Measurements from ENCODE around the gene TMEM243. TPM values are rescaled to one million over a fixed set of nuclear protein-coding genes. Genes with fewer than 3 reads are reported as not detected.

TMEM243 gene
- total and polyA plus RNA-seq, 10 of the 15 experiments (the other 5 are each of a cell fraction or from before 2014, with no cell fraction given) = 47.8 to 170 (median 77.9) TPM

- TF ChIP-seq POLR2AphosphoS2 (IDR thresholded peaks at IDR 0.05; ENCODE audit: low read depth, low read length) (0 out of 2 replicates have a peak, but pooled peaks have one; percentile 18), NFYB (IDR thresholded peaks at IDR 0.05; ENCODE audit: insufficient read depth, low read depth, low read length) (no peak), HCFC1 (IDR thresholded peaks at IDR 0.05; ENCODE audit: low read length) (no peak), MXI1 (IDR thresholded peaks at IDR 0.05; ENCODE audit: low read depth, low read length) (no peak), MTA2 (IDR thresholded peaks at IDR 0.05; ENCODE audit: low read depth) (0 out of 2 replicates have a peak, but pooled peaks have one; percentile 25), PML (IDR thresholded peaks at IDR 0.05; ENCODE audit: low read length) (0 out of 2 replicates have a peak, but pooled peaks have one; percentile 2), SKIL (IDR thresholded peaks at IDR 0.05; ENCODE audit: low read depth, poor library complexity, severe bottlenecking) (peak; percentile 51), MLLT1 (IDR thresholded peaks at IDR 0.05) (peak; percentile 79; the same call in 1 of the 2 replicates), NR2C2 (IDR thresholded peaks at IDR 0.05; ENCODE audit: borderline replicate concordance, control insufficient read depth, insufficient read length, low read depth) (no peak)
Observed at GRCh38 chr7:87152897-87153641, 66.5 kb downstream of the TMEM243 start (continued).

Measured in GM12878 (cell line).